NCI-H524 treated with DMSO at 0.1 percent for 48 hours (cell line): ENCODE measurements around the gene PGBD5.
A peak's percentile ranks its signal among the peaks of the same experiment; 100 is the strongest.

Experiments
- DNase-seq: peaks from one replicate; lab custom pipeline; 2025; lab: John Stamatoyannopoulos, UW

PGBD5 gene

GRCh38 chr1:230300322-230301301 is 125.5 kb downstream of the PGBD5 start:
- no peak for DNase-seq

GRCh38 chr1:230299191-230300006 is 126.7 kb downstream of the PGBD5 start:
- no peak for DNase-seq

GRCh38 chr1:230295367-230295766 is 130.8 kb downstream of the PGBD5 start:
- no peak for DNase-seq

GRCh38 chr1:230293390-230293700 is 132.8 kb downstream of the PGBD5 start:
- DNase-seq: peak; percentile 81

DNA sequence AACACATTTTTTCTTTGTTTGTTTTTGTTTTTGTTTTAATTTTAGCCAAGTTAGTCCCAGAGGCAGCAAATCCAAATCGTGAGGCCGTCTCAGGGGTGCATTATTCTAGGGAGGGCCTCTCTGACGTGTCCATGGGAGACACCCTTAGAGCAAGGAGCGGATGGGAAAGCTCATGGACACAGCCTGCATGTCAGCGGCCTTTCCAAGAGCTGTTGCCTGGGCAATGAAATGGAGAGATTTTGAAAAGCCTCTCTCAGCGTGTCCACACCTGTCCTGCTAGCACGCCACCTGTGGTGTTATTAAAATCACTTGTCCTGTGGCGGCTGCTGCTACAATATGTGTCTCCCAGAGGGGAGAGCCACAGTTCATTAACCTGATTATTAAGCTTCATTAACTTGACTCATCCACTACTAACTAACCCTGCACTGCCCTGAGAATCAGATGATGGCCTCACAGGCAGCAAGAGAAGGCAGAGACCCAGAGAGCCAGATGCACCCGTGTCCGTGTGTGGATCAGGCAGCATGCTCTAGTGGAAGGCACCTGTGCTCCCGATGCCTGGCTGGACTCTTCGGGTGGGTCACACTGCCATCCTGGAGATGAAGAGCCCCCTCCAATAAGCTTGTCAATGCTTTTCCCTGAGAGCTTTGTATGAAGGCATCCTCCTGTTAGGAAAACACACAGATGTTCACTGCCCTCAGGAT is 133.3 kb downstream of the PGBD5 start:
- peak; percentile 81 for DNase-seq

DNA sequence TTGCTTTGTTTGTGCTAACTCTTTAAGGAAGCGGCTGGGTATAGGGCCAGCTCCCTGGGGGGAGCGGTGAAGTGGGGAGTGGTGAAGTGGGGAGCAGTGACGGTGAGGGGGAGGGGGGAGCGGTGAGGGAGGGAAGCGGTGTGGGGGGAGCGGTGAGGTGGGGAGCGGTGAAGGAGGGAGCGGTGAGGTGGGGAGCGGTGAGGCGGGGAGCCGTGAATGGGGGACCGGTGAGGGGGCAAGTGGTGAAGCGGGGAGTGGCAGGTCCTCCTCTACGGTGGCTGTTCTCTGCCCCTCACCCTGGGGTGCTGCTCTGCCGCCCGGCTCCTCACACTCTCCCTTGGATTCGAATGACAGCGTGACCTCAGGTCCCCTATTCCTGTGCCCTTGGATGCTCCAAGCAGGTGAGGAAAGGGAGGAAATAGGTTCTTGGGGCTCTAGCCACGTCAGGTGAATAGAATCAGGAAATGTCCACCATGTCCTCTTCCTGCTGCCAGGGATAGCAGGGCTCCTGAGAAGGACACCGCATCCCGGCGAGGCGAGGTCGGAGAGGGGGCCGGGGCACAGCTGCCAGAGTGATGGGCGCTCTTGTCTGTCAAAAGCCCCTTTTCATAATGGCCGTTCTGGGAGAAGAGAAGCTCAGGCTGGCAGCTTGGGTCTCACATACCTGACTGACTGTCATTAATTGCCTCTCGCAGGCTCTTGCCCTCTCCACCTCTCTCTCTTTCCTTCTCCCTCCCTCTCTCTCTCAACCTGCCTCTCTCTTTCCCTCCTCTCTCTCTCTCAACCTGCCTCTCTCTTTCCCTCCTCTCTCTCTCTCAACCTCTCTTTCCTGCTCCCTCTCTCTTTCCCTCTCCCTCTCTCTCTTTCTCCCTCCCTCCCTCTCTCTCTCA is 134.2 kb downstream of the PGBD5 start:
- DNase-seq: no peak

DNA sequence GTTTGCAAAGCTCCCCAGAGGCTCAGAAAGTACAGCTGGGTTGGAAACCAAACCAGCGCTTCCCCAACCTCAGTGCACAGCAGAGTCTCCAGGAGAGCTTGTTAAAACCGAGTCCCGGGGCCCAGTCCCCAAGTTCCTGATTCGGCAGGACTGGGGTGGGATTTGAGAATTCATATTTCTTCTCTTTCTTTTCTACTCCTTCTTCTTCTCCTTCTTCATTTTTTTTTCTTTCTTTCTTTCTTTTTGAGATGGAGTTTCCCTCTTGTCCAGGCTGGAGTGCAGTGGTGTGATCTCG is 136.8 kb downstream of the PGBD5 start:
- no peak for DNase-seq

GRCh38 chr1:230288641-230289349 is 137.3 kb downstream of the PGBD5 start:
- no peak for DNase-seq

GRCh38 chr1:230287674-230288315 is 138.3 kb downstream of the PGBD5 start:
- DNase-seq: no peak

GRCh38 chr1:230286890-230287269 is 139.3 kb downstream of the PGBD5 start:
- DNase-seq: no peak

DNA sequence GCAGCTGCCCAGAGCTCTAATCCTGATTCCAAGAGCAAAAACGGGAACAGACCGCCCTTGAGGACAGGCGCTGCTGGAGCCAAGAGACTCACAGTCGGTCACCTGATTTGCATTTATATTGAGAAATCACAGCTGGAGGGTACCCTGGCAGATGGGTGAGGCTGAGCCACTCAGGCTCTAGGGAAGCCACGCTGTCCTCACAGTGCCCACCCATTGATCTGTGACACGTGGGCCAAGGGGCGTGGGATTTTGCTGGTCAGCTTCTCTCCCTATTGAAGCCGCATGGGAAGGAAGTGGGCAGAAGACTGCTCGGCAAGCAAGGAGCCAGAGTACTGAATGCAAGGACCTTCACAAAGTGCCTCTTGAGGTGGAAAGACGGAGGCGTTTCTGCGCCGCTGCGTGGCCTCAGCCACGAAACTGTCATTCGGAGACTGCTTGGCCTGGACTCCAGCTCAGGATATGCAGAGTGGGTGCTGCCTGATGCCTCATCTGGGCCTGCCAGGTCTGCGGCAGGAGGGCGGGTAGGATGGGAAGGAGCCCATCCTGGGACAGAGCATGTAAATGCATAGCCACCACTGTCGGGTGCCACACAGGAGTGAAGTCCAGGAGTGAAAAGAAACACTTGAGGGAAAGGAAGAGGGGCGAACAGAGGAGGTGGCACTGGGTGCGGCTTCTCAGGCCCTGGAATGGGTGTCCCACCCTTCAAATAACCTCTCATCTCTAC is 139.8 kb downstream of the PGBD5 start:
- DNase-seq: peak; percentile 59

GRCh38 chr1:230285351-230285750 is 140.8 kb downstream of the PGBD5 start:
- no peak for DNase-seq

DNA sequence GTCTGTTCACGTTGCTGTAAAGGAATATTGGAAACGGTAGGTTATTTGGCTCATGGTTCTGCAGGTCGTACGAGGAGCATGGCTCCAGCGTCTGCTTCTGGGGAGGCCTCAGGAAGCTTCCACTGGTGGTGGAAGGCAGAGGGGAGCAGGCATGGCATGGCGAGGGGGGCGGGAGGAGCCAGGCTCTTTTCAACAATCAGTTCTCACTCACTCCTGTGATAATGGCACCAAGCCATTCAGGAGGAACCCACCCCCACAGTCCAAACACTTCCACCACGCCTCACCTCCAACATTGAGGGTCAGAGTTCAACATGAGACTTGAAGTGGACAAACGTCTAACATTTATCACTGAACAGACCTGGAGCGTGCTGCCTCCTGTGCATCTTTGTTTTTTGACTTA is 141.2 kb downstream of the PGBD5 start:
- DNase-seq: no peak

DNA sequence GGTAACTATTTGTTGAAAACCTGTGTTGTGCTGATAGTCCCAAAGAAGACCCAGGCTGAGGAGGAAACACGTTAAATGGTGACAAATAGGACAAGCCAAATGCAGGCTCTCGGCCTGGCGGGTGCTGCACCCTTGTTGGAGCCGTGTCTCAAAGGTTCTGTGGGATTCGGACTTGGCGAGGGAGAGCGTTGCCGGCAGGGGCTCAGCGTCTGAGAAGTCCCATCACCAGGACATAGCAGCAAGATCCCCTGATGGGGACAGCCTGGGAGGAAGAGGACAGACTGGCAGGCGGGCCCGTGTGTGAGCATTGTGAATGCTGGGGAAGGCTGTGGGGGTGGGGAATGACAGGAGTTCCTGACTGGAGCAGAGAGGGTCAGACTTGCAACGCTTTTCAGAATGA is 142.5 kb downstream of the PGBD5 start:
- DNase-seq: no peak

- no peak for DNase-seq
Measured at GRCh38 chr1:230282157-230282556, 144.0 kb downstream of the PGBD5 start.

GRCh38 chr1:230281556-230281955 is 144.6 kb downstream of the PGBD5 start:
- DNase-seq: no peak

- no peak for DNase-seq
Measured at GRCh38 chr1:230280906-230281413, 145.2 kb downstream of the PGBD5 start.

DNA sequence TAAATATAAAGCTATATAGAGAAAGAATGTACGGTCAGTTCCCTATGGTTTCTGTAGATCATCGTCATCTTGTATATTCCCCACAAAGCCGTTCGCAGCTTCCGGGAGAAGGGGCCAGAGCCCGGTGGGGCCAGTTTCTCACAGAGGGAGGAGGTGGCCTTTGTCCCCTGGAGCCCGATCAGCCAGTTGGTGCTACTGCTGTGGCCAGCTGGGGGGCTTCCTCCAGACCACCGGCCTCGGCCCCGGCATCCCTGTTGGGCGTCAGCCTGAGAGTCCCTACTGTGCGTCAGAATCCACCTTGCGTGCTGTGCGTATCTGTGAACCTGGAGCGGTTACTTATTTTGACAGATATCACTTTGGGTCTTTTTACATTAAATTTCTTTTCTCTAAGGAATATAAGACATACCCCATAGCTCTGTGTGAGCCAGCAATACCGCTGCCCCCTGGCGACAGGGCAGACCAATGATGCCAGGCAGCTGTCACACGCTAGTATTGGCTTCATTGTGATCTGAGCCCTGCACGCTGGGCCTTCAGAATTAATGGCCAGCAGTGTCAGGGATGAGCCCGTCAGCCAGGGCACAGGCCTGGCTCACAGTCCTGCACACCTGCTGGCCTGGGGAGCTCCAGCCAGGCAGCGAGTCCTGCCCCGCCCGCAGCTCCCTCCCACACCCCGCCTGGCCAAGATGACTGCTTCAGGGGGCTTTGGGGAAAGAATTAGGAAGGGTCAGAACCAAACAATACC is 145.9 kb downstream of the PGBD5 start:
- no peak for DNase-seq

GRCh38 chr1:230279583-230279945 is 146.6 kb downstream of the PGBD5 start:
- DNase-seq: no peak
